NCI-H187 treated with DMSO at 0.1 percent for 48 hours (cell line): Measurements from ENCODE around the gene VEPH1.

Experiments used
- DNase-seq: peaks from one replicate; lab custom pipeline; 2025; lab: John Stamatoyannopoulos, UW

VEPH1 gene

DNA sequence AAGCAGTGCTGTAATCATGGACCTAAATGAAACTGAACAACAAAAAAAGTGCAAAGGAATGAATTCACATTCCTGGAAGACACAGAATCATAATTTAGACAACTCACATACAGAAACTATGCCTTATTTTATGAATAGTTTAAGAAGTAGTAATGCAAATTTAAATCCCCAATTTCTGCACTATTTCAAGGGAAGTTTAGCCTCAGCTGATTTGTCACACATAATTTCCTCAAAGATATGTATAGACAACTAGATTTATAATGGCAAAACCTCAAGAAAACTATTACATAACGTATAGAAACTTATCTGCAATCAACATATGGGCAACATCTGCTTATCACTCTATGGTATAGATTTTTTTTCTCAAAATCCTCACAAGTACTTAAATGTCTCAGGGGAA is 74.4 kb downstream of the VEPH1 start:
- no peak for DNase-seq

DNA sequence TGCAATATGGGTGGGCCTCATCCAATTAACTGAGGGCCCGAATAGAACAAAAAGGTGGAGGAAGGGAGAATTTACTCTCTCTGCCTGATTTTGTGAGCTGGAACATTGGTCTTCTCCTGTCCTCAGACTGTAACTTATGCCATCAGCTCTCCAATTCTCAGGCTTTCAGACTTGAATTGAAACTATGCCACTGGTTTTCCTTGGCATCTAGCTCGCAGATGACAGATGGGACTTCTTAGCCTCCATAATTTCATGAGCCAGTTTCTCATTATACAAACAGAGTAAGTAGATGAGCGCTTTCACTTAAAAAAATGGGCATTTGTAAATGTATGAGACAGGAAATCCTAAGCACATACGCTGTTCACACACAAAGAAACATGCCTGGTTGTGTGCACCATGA is 75.3 kb downstream of the VEPH1 start:
- DNase-seq: no peak

GRCh38 chr3:157423337-157423736 is 79.9 kb downstream of the VEPH1 start:
- no peak for DNase-seq

- DNase-seq: no peak
Measured at GRCh38 chr3:157420606-157421130, 82.5 kb downstream of the VEPH1 start.

GRCh38 chr3:157418104-157418503 is 85.1 kb downstream of the VEPH1 start:
- no peak for DNase-seq

DNA sequence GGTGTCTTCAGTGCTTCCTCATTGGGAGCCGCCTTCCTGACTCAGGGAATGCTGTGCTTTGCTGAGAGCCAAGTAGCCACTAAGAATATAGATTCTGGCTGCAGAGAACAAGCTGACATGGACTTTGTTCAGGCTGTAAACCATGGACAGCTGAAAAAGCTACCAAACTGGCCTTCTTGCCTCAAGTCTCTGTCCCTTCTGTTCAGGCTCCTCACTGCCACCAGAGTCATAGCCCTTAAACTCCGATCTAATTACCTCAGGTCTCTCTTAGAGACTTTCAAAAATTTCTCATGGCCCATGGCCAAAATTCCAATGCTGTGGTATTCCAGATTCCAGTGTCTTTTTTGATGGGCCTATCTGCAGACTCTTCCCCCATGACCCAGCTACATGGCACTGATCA is 86.0 kb downstream of the VEPH1 start:
- no peak for DNase-seq

- no peak for DNase-seq
Measured at GRCh38 chr3:157416347-157417087, 86.7 kb downstream of the VEPH1 start.

DNA sequence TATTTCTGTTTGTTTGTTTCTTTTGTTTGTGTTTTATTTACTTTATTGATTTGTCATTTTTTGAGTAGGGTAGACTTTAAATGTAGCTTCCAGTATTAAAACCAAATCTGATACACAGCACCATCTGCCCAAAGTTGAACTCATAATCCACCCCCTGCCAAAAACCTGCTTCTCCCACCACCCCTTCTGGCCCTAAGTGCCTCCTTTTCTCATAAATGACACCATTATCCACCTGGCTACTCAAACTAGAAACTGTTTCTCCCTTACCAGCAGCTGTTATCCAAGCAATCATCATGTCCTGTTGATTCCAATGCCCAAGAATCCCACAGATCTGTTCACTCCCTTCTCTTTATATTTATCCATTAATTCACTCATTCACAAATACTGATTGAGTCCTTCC is 88.4 kb downstream of the VEPH1 start:
- no peak for DNase-seq

GRCh38 chr3:157412323-157412855 is 90.8 kb downstream of the VEPH1 start:
- no peak for DNase-seq

DNA sequence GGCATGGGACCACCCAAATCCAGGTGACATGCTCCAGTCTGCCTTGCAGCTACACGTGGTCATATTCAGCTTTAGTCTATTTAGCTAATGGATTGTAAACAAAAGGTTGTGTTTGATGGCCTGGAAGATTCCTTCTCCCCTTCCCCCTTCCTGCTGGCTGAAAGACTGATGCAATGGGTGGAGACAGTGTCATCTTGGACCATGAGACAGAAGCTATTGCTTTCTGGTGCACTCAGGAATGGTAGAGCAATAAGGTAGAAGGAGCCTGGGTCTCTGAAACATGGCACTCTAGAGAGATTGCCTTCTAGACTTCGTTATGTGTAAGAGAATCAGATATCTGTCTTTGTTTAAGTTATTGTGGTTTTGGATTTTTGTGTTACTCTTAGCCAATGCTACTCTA is 92.3 kb downstream of the VEPH1 start:
- DNase-seq: no peak

DNA sequence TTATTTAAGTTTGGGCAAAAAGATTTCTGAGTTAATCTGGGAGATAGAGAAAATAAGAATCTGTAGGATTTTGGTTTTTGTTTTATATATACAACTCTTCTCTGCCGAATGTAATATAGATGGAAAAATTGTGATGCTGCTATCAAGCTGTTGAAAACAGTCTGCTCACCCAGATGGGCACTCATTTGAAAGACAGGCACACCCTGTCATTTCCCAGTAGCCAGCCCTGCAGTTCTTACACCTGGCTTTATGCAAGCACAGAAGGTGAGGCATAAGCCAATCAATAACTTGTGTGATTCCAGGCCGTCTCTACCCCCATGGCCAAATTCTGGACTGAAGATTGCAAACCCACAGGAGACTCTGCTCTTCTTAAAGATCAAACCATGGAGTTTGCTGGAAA is 93.7 kb downstream of the VEPH1 start:
- DNase-seq: no peak

- DNase-seq: no peak
Measured at GRCh38 chr3:157408499-157409149, 94.6 kb downstream of the VEPH1 start.

DNA sequence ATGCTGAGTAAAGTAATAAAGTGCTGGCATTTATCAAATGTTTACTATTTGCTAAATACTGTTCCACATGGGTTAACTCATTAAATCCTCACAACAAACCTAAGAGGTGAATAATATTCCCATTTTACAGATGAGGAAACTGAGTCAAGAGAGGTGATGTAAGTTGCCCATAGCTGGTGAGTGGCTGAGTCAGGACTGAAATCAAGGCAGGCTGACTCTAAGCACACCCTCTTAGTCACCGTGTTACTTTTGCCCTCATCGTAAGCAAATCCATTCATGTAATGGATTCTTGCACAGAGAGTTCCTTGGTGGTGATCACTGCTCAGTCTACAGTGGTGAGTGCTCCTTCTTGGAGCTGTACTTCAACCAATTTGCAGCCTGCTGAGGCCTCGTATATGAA is 95.4 kb downstream of the VEPH1 start:
- DNase-seq: no peak

- DNase-seq: no peak
Measured at GRCh38 chr3:157406394-157406793, 96.8 kb downstream of the VEPH1 start.

- no peak for DNase-seq
Measured at GRCh38 chr3:157405457-157405856, 97.8 kb downstream of the VEPH1 start.

DNA sequence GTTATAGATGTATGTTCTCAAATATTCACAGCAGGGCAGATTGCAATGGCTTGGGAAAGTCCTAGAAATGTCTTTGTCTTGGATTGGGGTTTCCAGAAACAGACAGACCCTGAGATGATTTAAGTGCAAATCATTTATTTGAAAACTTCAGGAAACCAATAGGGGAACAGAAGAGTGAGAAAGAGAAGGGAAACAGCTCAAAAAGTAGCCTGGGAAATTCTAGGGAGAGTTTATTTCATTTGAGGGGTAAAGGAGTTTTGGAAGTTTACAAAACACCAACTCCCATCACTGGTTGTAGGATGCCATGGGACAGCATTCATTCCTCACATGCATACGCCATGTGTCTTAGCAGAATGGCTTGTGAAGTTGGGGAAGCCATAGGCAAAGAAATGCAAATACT is 98.8 kb downstream of the VEPH1 start:
- DNase-seq: no peak

DNA sequence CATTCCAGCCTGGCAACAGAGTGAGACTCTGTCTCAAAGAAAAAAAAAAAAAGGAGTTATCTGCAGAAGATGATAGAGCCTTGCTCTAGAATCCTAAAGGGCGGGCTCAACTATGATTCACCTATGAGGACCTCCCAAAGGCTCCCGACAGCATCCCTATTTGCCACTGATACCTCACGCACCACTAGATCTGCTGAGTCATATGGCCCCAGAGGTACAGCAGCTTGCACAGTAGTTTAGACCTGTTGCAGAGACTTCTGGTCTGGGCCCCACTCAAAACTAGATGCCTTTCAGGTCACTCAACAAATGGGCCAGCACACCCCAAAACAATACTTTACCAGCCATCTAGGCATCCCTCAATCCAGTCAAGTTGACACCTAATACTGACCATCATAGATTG is 104.6 kb downstream of the VEPH1 start:
- DNase-seq: no peak

DNA sequence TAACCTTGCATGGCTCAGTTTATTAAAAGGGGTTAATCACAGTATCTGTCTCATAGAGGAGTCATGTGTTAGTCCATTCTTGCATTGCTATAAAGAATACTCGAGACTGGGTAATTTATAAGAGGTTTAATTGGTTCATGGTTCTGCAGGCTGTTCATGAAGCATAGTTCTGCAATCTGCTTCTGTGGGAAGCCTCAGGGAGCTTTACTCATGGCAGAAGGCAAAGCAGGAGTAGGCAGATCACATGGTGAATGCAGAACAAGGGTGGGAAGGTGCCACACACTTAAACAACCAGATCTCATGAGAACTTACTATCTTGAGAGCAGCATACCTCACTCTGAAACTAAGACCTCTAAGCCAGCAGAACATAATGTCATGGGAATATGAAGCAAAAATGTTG is 108.8 kb downstream of the VEPH1 start:
- no peak for DNase-seq

DNA sequence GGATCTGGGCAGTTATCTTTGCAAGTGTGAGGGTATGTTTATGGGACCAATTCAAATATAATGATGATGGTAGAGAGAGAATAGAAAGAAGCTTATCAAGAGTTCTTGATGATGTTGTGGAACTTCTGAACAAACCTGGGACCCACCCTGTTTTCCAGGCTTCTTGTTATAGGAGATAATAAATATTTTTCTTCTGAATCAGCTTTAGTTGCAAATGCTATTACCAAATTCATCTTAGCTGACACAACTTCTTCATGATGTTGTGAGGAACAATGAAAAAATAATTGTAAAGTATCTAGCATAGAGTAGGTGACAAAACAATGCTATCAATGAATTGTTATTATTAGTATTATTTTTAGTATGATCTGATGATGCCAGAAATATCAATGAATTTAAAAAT is 110.1 kb downstream of the VEPH1 start:
- no peak for DNase-seq

- no peak for DNase-seq
Measured at GRCh38 chr3:157392104-157392503, 111.1 kb downstream of the VEPH1 start.

DNA sequence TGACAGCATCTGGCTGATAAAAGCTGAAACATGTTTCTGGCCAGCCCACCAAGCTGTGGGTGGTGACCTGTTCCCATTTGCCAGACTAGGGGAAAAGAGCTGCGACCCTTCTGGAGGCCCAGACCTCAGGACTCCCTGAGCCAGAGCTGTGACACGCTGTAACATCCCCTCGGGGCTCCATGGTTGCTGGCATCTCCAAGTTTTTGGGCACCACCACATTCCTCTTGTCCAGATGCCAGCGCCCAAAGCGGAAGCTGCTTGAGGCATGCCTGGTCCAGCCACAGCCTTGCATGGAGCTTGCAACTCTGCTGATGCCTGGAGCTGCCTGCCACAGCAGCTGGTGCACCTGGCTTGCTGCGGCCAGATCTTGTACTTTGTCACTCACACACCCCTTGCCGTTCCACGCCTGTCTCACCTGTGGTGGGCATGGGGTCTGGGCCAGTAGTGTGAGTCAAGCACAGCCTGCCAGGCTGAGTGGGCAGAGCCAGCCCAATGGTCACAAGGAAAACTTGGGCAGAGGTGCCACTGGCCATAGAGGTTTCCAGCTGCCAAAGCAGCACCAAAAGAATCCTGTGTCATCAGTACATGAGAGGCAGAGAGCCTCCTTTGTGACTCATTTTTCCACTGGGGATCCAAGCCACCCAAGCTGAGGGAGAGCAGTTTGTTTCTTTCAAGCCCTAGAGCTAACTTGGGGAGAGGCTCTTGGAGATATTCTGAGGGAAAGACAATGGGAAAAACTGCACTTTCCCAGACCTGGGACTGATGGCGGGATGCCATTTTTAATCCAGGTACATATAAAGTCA is 112.3 kb downstream of the VEPH1 start:
- DNase-seq: no peak

- no peak for DNase-seq
Measured at GRCh38 chr3:157388976-157389375, 114.2 kb downstream of the VEPH1 start.
